GM18520 (cell line): ENCODE measurements around the gene CWF19L1.
"Not testable (repeated sequence)": the region's sequence is repeated elsewhere in the genome, so short reads cannot be mapped to it uniquely, and the experiment has no call there.

Experiments used
- ATAC-seq: cut with Tn5 transposase; IDR thresholded peaks from one replicate; pipeline ENCODE4 v1.9.1; 2021; ENCODE audit not compliant: unreplicated experiment

CWF19L1 gene

DNA sequence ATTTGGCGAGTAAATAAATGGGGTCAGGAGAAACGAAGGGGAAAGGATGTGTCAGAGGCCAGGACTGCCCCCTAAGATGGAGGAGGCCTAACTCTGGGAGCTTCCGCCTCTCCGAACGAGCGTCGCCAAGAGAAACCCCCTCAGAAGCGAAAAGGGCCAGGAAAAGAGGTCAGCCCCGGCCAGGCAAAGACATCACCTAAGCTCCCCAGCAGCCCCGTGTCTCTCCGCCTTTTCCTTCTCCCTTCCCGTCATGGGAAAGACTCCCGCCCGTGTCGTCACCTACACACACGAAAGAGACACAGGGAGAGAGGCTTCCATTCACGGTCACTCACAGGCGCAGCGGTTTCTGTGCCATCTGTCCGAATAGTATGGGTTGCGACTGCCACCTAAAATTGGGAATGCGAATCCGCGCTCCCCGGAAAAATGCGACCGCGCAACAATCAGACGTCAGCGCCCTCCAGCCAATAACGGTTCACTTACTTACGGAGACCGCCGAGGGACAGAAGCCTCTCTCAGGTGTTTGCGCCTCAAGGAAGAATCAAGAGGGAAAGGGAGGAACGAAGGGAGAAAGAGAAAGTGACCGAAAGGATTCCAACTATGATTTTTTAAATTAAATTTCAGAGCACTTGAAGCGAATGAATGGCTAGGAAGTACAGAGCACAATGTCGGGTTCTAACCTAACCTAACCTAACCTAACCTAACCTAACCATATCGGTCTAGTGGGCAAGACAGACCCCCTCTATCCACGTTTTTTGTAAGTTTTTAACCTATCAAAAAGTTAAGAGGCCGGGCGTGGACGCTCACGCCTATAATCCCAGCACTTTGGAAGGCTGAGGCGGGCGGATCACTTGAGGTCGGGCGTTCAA lies at the start of gene CWF19L1:
Gene CWF19L1, minus strand, starts transcription at position 400 of the 866 bp plus-strand sequence. Its CDS starts 45 bp downstream, at position 355.
- peak; percentile 63 for ATAC-seq

DNA sequence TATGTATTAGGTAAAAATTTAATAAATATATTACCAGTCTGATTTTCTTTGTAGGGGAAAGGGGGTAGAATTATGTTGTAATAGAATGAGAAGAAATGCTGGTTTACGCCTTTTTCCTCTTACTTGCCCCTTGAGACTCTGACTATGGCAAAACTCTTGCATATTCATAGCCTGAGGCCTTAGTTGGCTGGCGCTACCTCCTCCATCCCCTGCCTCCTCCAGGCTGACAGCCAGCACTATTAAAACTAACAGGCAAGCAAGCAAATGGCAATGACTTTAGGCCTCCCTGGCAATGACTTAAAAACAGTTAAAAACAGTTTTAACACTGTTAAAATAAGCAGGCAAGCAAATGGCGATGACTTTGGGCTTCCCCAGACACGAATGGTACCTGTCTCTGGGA lies 48.2 kb upstream of the CWF19L1 start:
- no peak for ATAC-seq

- no peak for ATAC-seq
These were observed 43.9 kb upstream of the CWF19L1 start for GRCh38 chr10:100311298-100311697.

GRCh38 chr10:100307684-100308083 lies 40.2 kb upstream of the CWF19L1 start:
- ATAC-seq, result no peak

DNA sequence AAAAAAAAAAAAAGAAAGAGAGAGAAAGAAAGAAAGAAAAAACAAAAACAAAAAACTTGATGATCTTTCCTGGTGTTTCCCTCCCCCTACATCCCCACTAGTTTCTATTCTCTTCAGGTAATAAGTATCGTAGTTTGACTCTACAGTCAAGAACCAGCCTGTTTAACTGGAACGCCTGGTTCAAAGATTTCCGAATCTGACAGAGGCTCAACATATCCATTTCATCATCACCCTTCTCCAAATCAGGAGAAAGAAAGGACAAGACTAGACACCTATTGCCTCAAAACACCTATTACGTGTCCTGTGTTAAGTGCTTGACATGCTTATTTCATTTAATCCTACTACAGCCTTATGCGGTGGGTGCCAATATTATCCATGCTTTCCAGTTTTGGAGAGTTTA lies 39.4 kb upstream of the CWF19L1 start:
- no peak for ATAC-seq

DNA sequence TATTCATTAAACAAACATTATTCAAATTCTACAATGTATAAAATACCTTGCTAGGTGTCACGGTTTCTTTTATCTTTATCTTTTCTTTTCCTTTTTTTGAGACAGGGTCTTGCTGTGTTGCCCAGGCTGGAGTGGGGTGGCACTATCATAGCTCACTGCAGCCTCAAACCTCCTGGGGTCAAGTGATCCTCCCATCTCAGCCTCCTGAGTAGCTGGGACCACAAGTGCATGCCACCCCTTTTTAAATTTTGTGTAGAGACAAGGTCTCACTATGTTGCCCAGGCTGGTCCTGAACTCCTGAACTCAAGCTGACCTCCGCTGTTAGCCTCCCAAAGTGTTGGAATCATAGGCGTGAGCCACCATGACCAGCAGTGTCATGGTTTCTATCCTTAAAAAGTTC lies 37.0 kb upstream of the CWF19L1 start:
- ATAC-seq, result no peak

DNA sequence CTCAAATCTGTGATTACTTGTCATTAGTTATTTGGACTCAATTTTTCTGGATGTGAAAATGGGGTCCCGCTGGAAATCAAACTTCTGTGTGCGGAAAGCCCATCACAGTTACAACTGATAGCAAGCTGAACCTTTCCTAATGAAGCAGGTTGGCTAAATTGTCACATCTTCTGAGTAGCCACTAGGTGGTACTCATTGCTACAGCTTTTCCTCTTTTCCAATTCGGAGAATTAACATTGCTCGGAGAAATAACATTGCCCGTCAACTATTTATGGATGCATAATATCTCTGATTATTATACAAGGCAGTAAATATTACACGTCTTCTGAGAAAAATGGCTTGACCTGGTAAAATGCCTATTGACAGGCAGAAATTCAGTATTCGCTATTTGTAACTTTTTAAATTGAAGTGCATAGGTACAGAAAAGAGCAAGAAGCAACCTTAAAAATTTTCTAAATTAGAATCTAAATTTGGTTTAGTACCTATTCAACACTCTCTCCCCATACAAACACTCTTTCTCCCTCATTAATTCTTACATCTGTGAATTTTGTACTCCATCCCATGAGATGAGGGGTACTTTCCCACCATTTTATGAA lies 36.4 kb upstream of the CWF19L1 start:
- ATAC-seq, result no peak

DNA sequence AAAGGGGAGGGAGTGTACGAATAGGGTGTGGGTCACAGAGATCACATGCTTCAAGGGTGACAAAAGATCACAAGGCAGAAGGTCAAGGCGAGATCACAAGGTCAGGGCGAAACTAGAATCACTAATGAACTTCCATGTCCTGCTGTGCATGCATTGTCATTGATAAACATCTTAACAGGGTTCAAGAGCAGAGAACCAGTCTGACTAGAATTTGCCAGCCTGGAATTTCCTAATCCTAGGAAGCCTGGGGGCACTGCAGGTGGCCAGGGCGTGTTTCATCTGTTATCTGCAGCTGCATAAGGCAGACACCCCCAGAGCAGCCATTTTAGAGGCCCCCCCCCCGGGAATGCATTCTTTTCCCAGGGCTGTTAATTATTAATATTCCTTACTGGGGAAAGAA lies 33.7 kb upstream of the CWF19L1 start:
- not testable (repeated sequence) for ATAC-seq

DNA sequence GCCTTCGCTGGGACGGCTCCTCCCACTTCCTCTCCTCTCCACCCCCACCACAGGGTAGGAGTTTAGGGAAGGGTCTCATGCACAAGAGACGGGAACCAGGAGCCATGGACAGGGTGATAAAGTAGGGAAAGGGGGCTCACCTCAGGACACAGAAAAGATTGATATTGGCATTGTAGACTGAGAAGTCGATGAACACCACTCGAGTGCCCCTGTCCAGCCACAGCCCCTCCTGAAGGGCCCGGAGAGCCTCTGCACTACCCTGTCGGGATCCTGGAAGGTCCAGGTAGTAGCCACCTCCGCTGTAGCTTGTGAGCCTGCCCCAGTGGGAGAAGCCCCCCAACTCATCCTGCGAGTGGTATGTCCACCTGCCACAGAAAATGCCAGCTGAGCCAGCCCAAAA lies 29.8 kb upstream of the CWF19L1 start:
- ATAC-seq, result no peak

GRCh38 chr10:100293066-100293465 lies 25.6 kb upstream of the CWF19L1 start:
- no peak for ATAC-seq

GRCh38 chr10:100292300-100292699 lies 24.9 kb upstream of the CWF19L1 start:
- ATAC-seq, result not testable (repeated sequence)

DNA sequence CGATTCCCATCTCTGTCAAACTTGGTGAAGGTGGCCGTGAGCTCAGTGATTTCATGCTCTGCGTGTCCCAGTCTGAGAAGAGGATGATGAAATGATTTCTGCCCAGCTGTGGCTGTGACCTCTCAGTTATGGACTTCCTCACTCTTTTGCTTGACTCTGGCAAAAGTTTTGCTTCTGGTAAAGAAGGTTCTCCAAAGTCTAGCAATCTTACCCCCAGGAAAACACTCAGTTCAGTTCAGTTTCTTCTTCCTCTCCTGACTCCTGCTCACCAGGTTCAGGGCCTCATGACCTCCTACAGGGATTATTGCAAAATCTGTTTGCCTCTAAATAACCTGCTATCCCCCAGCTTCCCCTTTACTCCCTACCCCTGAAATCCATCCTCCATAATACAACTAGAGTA lies 23.9 kb upstream of the CWF19L1 start:
- no peak for ATAC-seq

- ATAC-seq, result no peak
These were observed 22.2 kb upstream of the CWF19L1 start for GRCh38 chr10:100289641-100290040.

DNA sequence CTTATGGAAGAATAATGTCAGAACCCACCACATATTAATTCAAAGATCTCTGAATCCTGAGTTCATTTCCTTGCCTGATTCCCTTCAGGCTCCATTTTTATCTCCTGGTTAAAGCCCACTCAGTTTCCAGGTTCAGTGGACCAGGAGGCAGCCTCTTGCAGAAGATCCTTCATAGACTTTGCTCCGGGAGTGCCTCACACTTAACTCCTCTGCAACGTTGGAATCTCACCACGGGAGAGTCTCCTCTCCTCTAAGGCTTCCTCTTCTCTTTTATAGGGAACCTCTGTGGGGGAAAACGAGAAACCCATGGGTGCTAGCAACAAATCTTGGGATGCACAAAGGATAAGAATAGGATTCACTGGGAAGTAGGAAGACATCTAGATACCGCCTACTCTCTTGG lies 20.8 kb upstream of the CWF19L1 start:
- ATAC-seq, result no peak

DNA sequence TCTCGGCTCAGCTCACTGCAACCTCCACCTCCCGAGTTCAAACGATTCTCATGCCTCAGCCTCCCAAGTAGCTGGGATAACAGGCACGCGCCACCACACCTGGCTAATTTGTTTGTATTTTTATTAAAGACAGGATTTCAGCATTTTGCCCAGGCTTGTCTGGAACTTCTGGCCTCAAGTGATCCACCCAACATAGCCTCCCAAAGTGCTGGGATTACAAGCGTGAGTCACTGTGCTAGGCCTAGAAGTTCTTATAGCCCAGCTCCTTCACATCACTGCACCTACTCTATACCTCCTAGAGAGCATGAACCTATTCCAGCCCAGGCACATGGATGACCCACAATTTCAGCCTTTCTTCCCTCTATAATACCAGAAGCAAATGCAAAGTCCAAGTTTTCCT lies 20.3 kb upstream of the CWF19L1 start:
- ATAC-seq, result no peak

- ATAC-seq, result peak; percentile 94
These were observed 18.9 kb upstream of the CWF19L1 start, which contains the start of gene BLOC1S2 for GRCh38 chr10:100286051-100287033. BLOC1S2 (minus strand) TSS chr10:100286680; CDS start chr10:100286659, 21 bp downstream.

DNA sequence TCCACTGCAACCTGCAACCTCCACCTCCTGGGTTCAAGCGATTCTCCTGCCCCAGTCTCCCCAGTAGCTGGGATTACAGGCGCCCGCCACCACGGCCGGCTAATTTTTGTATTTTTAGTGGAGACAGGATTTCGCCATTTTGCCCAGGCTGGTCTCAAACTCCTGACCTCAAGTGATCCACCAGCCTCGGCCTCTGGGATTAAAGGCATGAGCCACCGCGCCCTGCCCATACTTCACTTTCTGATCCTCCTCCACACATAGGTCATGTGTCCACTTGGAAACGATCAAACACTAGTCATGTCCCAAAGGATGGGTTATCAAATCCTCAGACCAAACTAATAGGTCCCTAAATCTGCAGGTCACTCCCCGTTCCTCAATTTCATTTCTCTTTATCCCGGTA lies 17.9 kb upstream of the CWF19L1 start:
- ATAC-seq, result not testable (repeated sequence)

DNA sequence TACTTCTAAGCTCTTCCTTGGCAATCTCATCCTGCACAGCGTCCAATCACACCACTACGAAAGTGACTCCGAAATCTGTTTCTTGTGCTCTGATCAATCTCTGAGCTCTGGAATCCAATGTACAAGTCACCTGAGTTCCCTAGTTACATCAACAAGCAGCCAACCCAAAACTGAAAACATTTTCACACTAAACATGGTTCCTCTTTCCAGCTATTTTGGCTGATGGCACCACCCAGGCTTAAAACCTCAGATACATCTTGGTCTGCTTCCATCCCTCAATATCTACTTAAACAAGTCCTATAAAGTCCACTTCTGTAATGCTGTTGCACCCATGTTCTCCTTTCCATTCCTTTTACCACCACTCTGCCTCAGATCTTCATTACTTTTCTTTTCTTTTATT lies 15.5 kb upstream of the CWF19L1 start:
- no peak for ATAC-seq

DNA sequence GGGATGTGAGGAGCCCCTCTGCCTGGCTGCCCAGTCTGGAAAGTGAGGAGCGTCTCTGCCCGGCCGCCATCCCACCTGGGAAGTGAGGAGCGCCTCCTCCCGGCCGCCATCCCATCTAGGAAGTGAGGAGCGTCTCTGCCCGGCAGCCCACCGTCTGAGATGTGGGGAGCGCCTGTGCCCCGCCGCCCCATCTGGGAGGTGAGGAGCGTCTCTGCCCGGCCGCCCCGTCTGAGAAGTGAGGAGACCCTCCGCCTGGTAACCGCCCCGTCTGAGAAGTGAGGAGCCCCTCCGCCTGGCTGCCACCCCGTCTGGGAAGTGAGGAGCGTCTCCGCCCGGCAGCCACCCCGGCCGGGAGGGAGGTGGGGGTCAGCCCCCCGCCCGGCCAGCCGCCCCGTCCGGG lies 9.5 kb upstream of the CWF19L1 start:
- ATAC-seq, result not testable (repeated sequence)

DNA sequence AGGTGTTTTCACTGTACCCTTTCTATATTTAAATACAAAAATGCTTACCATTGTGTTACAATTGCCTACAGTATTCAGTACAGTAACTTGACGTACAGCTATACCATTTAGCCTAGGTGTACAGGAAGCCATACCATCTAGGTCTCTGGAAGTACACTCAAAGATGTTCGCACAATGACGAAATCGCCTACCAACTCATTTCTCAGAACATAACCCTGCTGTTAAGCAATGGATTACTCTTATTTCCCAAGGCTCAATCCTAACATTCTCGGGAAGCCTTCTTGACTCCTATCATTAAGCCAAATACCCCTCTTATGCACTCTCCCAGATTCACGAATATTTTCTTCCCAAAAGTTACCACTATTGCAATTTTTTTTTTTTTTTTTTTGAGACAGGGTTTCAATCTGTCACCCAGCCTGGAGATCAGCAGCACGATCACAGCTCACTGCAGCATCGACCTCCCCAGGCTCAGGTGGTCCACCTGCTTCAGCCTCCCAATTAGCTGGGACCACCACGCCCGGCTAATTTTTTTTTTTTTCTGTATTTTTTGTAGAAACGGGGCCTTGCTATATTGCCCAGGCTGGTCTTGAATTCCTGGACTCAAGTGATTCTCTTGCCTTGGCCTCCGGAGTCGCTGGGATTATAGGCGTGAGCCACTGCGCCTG lies 1.5 kb downstream of the CWF19L1 start:
- ATAC-seq, result no peak

- ATAC-seq, result no peak
These were observed 13.2 kb downstream of the CWF19L1 start for GRCh38 chr10:100254191-100254590.
